Astrocyte (in vitro differentiated cells and primary cell): ENCODE measurements around the gene PLIN5.

Experiments
- EZH2 ChIP-seq: IDR thresholded peaks from 2 replicates; pipeline ENCODE4 v1.6.1; 2012; ENCODE audit warnings: mild to moderate bottlenecking, low read length, inconsistent platforms; ENCODE audit not compliant: insufficient read depth
- TF ChIP-seq, protein P1 (sequence below): IDR thresholded peaks from 2 replicates; pipeline ENCODE4 v1.5.1; 2011; ENCODE audit warnings: low read depth, mild to moderate bottlenecking, inconsistent platforms, low read length, moderate library complexity; ENCODE audit not compliant: insufficient read depth

DNA sequence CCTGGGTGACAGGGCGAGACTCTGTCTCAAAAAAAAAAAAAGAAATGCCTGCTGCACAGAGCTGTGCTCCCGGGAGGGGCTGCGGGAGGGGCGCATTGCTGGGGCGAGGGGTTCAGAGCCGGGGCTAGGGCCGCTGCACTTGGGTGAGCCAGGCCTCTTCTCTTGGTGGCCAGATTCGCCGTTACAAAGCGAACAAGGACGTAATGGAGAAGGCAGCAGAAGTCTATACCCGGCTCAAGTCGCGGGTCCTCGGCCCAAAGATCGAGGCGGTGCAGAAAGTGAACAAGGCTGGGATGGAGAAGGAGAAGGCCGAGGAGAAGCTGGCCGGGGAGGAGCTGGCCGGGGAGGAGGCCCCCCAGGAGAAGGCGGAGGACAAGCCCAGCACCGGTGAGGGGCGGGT lies 35.7 kb downstream of the PLIN5 start:
- TF ChIP-seq, protein P1, sequence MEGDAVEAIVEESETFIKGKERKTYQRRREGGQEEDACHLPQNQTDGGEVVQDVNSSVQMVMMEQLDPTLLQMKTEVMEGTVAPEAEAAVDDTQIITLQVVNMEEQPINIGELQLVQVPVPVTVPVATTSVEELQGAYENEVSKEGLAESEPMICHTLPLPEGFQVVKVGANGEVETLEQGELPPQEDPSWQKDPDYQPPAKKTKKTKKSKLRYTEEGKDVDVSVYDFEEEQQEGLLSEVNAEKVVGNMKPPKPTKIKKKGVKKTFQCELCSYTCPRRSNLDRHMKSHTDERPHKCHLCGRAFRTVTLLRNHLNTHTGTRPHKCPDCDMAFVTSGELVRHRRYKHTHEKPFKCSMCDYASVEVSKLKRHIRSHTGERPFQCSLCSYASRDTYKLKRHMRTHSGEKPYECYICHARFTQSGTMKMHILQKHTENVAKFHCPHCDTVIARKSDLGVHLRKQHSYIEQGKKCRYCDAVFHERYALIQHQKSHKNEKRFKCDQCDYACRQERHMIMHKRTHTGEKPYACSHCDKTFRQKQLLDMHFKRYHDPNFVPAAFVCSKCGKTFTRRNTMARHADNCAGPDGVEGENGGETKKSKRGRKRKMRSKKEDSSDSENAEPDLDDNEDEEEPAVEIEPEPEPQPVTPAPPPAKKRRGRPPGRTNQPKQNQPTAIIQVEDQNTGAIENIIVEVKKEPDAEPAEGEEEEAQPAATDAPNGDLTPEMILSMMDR, result no peak
- TF ChIP-seq EZH2, result no peak
